ENCODE measurements around the gene TMEM238. TPM values are rescaled to one million over a fixed set of nuclear protein-coding genes. Genes with fewer than 3 reads are reported as not detected.
"Not testable (repeated sequence)": the region's sequence is repeated elsewhere in the genome, so short reads cannot be mapped to it uniquely, and the experiment has no call there.

TMEM238 gene
- total and polyA plus RNA-seq, 2 experiments from 2014 or later: 0.97 TPM; not detected in 1

GRCh38 chr19:55408533-55408872, 24.4 kb upstream of the TMEM238 start:
- Histone ChIP-seq H3K36me3 (ENCODE audit: low read depth) (peaks cover 4% of the 10 kb centered on the region; the same call in 1 of the 2 replicates), H3K4me2 (ENCODE audit: unreplicated experiment) (peak overlapping the region; percentile 79), H3F3A (ENCODE audit: insufficient read depth) (no peaks in the 10 kb centered on the region), H3K4me3 (peak overlapping the region; percentile 69), H2AFZ (peak overlapping the region; percentile 90), H3K79me2 (ENCODE audit: insufficient read depth) (peaks cover 40% of the 10 kb centered on the region), H3K9me3 (ENCODE audit: low read depth) (no peaks in the 10 kb centered on the region), H3K4me1 (ENCODE audit: insufficient read depth) (peaks cover 14% of the 10 kb centered on the region; the same call in 1 of the 2 replicates), H3K9me2 (ENCODE audit: insufficient read depth) (no peaks in the 10 kb centered on the region), H4K20me1 (ENCODE audit: insufficient read depth) (no peaks in the 10 kb centered on the region), H3K27ac (peak overlapping the region; percentile 97), H3K9ac (peak overlapping the region; percentile 78), H3K27me3 (replicated peaks; ENCODE audit: insufficient read depth) (no peaks in the 10 kb centered on the region)
- in situ Hi-C loops (cut with MboI): no loop called here
- 34 to 36% methylated on average over 9 of the region's 9 CpGs for WGBS, 2 experiments (ENCODE audit: low coverage in 1 of 2, low lambda C conversion rate in 2 of 2, missing lambda C conversion rate in 2 of 2)
- no peak for DNase-seq
- no peak for TF ChIP-seq EZH2 (IDR thresholded peaks at IDR 0.05; ENCODE audit: insufficient read depth, poor library complexity, severe bottlenecking)
- TF ChIP-seq EZH2phosphoT487 (IDR thresholded peaks at IDR 0.05; ENCODE audit: insufficient read depth, low read depth): no peak

- no peaks in the 10 kb centered on the region for H3K9me3 ChIP-seq (ENCODE audit: low read depth)
- peak overlapping the region; percentile 92 for H3K4me3 ChIP-seq
- no peak for TF ChIP-seq EZH2 (IDR thresholded peaks at IDR 0.05; ENCODE audit: insufficient read depth, poor library complexity, severe bottlenecking)
- no peak for TF ChIP-seq EZH2phosphoT487 (IDR thresholded peaks at IDR 0.05; ENCODE audit: insufficient read depth, low read depth)
- WGBS, 2 experiments (ENCODE audit: low coverage in 1 of 2, low lambda C conversion rate in 2 of 2, missing lambda C conversion rate in 2 of 2): 1% methylated on average over 40 to 72 of the region's 72 CpGs
- H3K27me3 ChIP-seq (replicated peaks; ENCODE audit: insufficient read depth): no peaks in the 10 kb centered on the region
- no peaks in the 10 kb centered on the region for H3K9me2 ChIP-seq (ENCODE audit: insufficient read depth)
- no peaks in the 10 kb centered on the region for H4K20me1 ChIP-seq (ENCODE audit: insufficient read depth)
- peaks cover 46% of the 10 kb centered on the region for H3K79me2 ChIP-seq (ENCODE audit: insufficient read depth)
- in situ Hi-C loops (cut with MboI): no loop called here
- peak overlapping the region; percentile 98 for H3K9ac ChIP-seq
- H3F3A ChIP-seq (ENCODE audit: insufficient read depth): peaks cover 5% of the 10 kb centered on the region; the same call in 1 of the 2 replicates
- peak overlapping the region; percentile 97 for H3K27ac ChIP-seq
- H3K4me2 ChIP-seq (ENCODE audit: unreplicated experiment): peak overlapping the region; percentile 79
- H3K36me3 ChIP-seq (ENCODE audit: low read depth): peaks cover 8% of the 10 kb centered on the region; the same call in 1 of the 2 replicates
- peaks cover 14% of the 10 kb centered on the region; the same call in 1 of the 2 replicates for H3K4me1 ChIP-seq (ENCODE audit: insufficient read depth)
- H2AFZ ChIP-seq: peak overlapping the region; percentile 90
- DNase-seq: peak; percentile 100
These were observed 23.9 kb upstream of the TMEM238 start for GRCh38 chr19:55407800-55408532.

GRCh38 chr19:55407550-55407799, 23.4 kb upstream of the TMEM238 start, which contains the start of gene UBE2S:
Gene UBE2S (minus strand): TSS chr19:55407788. CDS start chr19:55407589, 199 bp downstream.
- in situ Hi-C loops (cut with MboI); H3K36me3 ChIP-seq (ENCODE audit: low read depth); H3K9me2 ChIP-seq (ENCODE audit: insufficient read depth); H3F3A ChIP-seq (ENCODE audit: insufficient read depth); H3K27me3 ChIP-seq (replicated peaks; ENCODE audit: insufficient read depth); H4K20me1 ChIP-seq (ENCODE audit: insufficient read depth); DNase-seq; H3K9me3 ChIP-seq (ENCODE audit: low read depth): not testable (repeated sequence)
- 1 to 3% methylated on average over 16 to 18 of the region's 36 CpGs for WGBS, 2 experiments (ENCODE audit: low coverage in 1 of 2, low lambda C conversion rate in 2 of 2, missing lambda C conversion rate in 2 of 2)
- Histone ChIP-seq H3K4me3 (peak within 1 kb of the TSS; percentile 92), H3K79me2 (ENCODE audit: insufficient read depth) (peaks cover 51% of the 10 kb centered on the region), H3K4me2 (ENCODE audit: unreplicated experiment) (peak within 1 kb of the TSS; percentile 79), H3K4me1 (ENCODE audit: insufficient read depth) (peaks cover 14% of the 10 kb centered on the region; the same call in 1 of the 2 replicates), H2AFZ (peak within 1 kb of the TSS; percentile 90), H3K27ac (peak within 1 kb of the TSS; percentile 97), H3K9ac (peak within 1 kb of the TSS; percentile 98)

- Histone ChIP-seq H4K20me1 (ENCODE audit: insufficient read depth) (no peaks in the 10 kb centered on the region; the same call in 1 of the 2 replicates), H3K9me3 (ENCODE audit: low read depth) (no peaks in the 10 kb centered on the region), H3K9ac (peak overlapping the region; percentile 98), H3K9me2 (ENCODE audit: insufficient read depth) (no peaks in the 10 kb centered on the region), H3K27ac (peak overlapping the region; percentile 97), H3K4me2 (ENCODE audit: unreplicated experiment) (peak overlapping the region; percentile 63), H2AFZ (0 out of 2 replicates have a peak overlapping the region, but pooled peaks have one; percentile 5), H3K79me2 (ENCODE audit: insufficient read depth) (peaks cover 54% of the 10 kb centered on the region), H3K36me3 (ENCODE audit: low read depth) (peaks cover 8% of the 10 kb centered on the region; the same call in 1 of the 2 replicates), H3F3A (ENCODE audit: insufficient read depth) (peaks cover 15% of the 10 kb centered on the region; the same call in 1 of the 2 replicates), H3K4me1 (ENCODE audit: insufficient read depth) (peaks cover 14% of the 10 kb centered on the region; the same call in 1 of the 2 replicates), H3K4me3 (peak overlapping the region; percentile 92), H3K27me3 (replicated peaks; ENCODE audit: insufficient read depth) (no peaks in the 10 kb centered on the region)
- 8 to 12% methylated on average over 29 to 31 of the region's 35 CpGs for whole genome bisulfite sequencing, 2 experiments (ENCODE audit: low coverage in 1 of 2, low lambda C conversion rate in 2 of 2, missing lambda C conversion rate in 2 of 2)
- in situ Hi-C loops (cut with MboI): no loop called here
- TF ChIP-seq EZH2 (IDR thresholded peaks at IDR 0.05; ENCODE audit: insufficient read depth, poor library complexity, severe bottlenecking): no peak
- no peak for TF ChIP-seq EZH2phosphoT487 (IDR thresholded peaks at IDR 0.05; ENCODE audit: insufficient read depth, low read depth)
- peak; percentile 81 for DNase-seq
These were observed 22.9 kb upstream of the TMEM238 start for GRCh38 chr19:55406826-55407549.
